C4-2B (cell line): Measurements from ENCODE around the gene POTEC.
"Not testable (repeated sequence)": the region's sequence is repeated elsewhere in the genome, so short reads cannot be mapped to it uniquely, and the experiment has no call there.

ENCODE experiments used
- CTCF ChIP-seq: fragments of 450-650 bp; conservative IDR thresholded peaks from 2 replicates; pipeline ENCODE4 v1.5.1; 2017; ENCODE audit warnings: mild to moderate bottlenecking
- ZFX ChIP-seq: fragments of 450-650 bp; IDR thresholded peaks from 2 replicates; pipeline ENCODE4 v1.6.1; 2017

DNA sequence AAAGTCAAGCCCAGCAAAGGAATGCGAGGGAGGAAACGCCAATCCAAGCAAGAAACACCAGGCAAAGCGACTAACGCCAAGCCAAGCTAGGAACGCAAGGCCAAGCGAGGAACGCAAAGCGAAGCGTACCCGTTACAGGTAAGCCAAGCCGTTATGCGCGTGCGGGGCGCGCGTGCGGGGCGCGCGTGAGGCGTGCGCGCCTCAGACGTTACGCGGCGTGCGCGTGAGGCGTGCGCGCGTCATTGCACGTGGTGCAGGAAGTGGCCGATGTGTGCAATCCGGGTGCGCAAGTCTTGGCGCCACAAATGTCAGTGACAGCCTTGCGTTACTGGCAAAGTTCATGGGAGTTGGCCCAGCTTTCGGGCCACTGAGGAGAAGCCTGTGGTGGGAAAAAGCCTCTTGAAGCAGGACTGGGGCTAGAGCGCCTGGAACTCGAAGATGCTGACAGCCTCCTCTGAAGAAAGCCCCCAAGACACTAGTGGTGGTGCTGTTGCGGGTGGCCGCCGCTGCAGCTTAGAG, at the start of gene POTEC:
- TF ChIP-seq CTCF, ZFX: not testable (repeated sequence)
